Activated T-cell treated with anti-CD3 and anti-CD28 coated beads, Interleukin-2, amount 50 U/mL, for 24 hours (primary cell): ENCODE data around the gene DKK3.

Source experiments
- DNase-seq: peaks from one replicate; pipeline ENCODE4 v3.0.0-alpha.2; 2020
- H3K27ac Mint-ChIP-seq: 2 replicates; pipeline ENCODE4 v1.8.0; 2020; ENCODE audit warnings: mild to moderate bottlenecking, mixed read lengths
- H3K27me3 Mint-ChIP-seq: 2 replicates; pipeline ENCODE4 v1.8.0; 2020; ENCODE audit warnings: mixed read lengths
- H3K36me3 Mint-ChIP-seq: 2 replicates; pipeline ENCODE4 v1.8.0; 2020; ENCODE audit warnings: low read depth, mixed read lengths
- H3K4me1 Mint-ChIP-seq: 2 replicates; pipeline ENCODE4 v1.8.0; 2020; ENCODE audit warnings: low read depth, mixed read lengths
- H3K4me3 Mint-ChIP-seq: 2 replicates; pipeline ENCODE4 v1.8.0; 2020; ENCODE audit warnings: mild to moderate bottlenecking, moderate library complexity, mixed read lengths
- H3K9me3 Mint-ChIP-seq: 2 replicates; pipeline ENCODE4 v1.8.0; 2020; ENCODE audit warnings: mixed read lengths

DKK3 gene

GRCh38 chr11:11949482-11949881 lies 58.9 kb downstream of the DKK3 start:
- Mint-ChIP-seq H3K4me3 (no peak overlapping the region), H3K27me3 (no peaks in the 10 kb centered on the region), H3K27ac (no peak overlapping the region), H3K36me3 (peaks cover 88% of the 10 kb centered on the region), H3K9me3 (no peaks in the 10 kb centered on the region), H3K4me1 (no peaks in the 10 kb centered on the region)
- no peak for DNase-seq

- peaks cover 89% of the 10 kb centered on the region for H3K36me3 Mint-ChIP-seq
- DNase-seq = no peak
- H3K27ac Mint-ChIP-seq = peak overlapping the region; percentile 35
- H3K9me3 Mint-ChIP-seq = no peaks in the 10 kb centered on the region
- H3K4me1 Mint-ChIP-seq = no peaks in the 10 kb centered on the region
- no peaks in the 10 kb centered on the region for H3K27me3 Mint-ChIP-seq
- no peak overlapping the region for H3K4me3 Mint-ChIP-seq
These were observed 60.0 kb downstream of the DKK3 start for GRCh38 chr11:11948242-11948947.

- Mint-ChIP-seq H3K4me3 (no peak overlapping the region), H3K4me1 (no peaks in the 10 kb centered on the region), H3K27ac (peak overlapping the region; percentile 35), H3K27me3 (no peaks in the 10 kb centered on the region), H3K36me3 (peaks cover 89% of the 10 kb centered on the region), H3K9me3 (no peaks in the 10 kb centered on the region)
- DNase-seq = no peak
These were observed 60.6 kb downstream of the DKK3 start for GRCh38 chr11:11947825-11948224.

GRCh38 chr11:11946878-11947277 lies 61.5 kb downstream of the DKK3 start:
- peaks cover 90% of the 10 kb centered on the region for H3K36me3 Mint-ChIP-seq
- H3K9me3 Mint-ChIP-seq = no peaks in the 10 kb centered on the region
- H3K4me3 Mint-ChIP-seq = no peak overlapping the region
- H3K27ac Mint-ChIP-seq = no peak overlapping the region
- DNase-seq = no peak
- no peaks in the 10 kb centered on the region for H3K4me1 Mint-ChIP-seq
- H3K27me3 Mint-ChIP-seq = no peaks in the 10 kb centered on the region

GRCh38 chr11:11946180-11946579 lies 62.2 kb downstream of the DKK3 start:
- peaks cover 89% of the 10 kb centered on the region for H3K36me3 Mint-ChIP-seq
- H3K4me1 Mint-ChIP-seq = no peaks in the 10 kb centered on the region

GRCh38 chr11:11944444-11944843 lies 64.0 kb downstream of the DKK3 start:
- no peak for DNase-seq
- Mint-ChIP-seq H3K27me3 (no peaks in the 10 kb centered on the region), H3K4me1 (no peaks in the 10 kb centered on the region), H3K36me3 (peaks cover 87% of the 10 kb centered on the region), H3K27ac (no peak overlapping the region), H3K4me3 (no peak overlapping the region), H3K9me3 (no peaks in the 10 kb centered on the region)

More at GRCh38 chr11:11946180-11946579, 62.2 kb downstream of the DKK3 start:
- H3K4me3 Mint-ChIP-seq = no peak overlapping the region
- H3K27me3 Mint-ChIP-seq = no peaks in the 10 kb centered on the region
- no peaks in the 10 kb centered on the region for H3K9me3 Mint-ChIP-seq
- no peak overlapping the region for H3K27ac Mint-ChIP-seq
- no peak for DNase-seq

GRCh38 chr11:11942668-11943067 lies 65.8 kb downstream of the DKK3 start:
- H3K9me3 Mint-ChIP-seq = no peaks in the 10 kb centered on the region
- no peak overlapping the region for H3K4me3 Mint-ChIP-seq
- peaks cover 89% of the 10 kb centered on the region for H3K36me3 Mint-ChIP-seq
- no peaks in the 10 kb centered on the region for H3K27me3 Mint-ChIP-seq
- H3K27ac Mint-ChIP-seq = no peak overlapping the region
- no peaks in the 10 kb centered on the region for H3K4me1 Mint-ChIP-seq
- DNase-seq = no peak

- no peak for DNase-seq
- Mint-ChIP-seq H3K36me3 (peaks cover 89% of the 10 kb centered on the region), H3K27ac (no peak overlapping the region), H3K4me3 (no peak overlapping the region), H3K9me3 (no peaks in the 10 kb centered on the region), H3K4me1 (no peaks in the 10 kb centered on the region), H3K27me3 (no peaks in the 10 kb centered on the region)
These were observed 67.9 kb downstream of the DKK3 start for GRCh38 chr11:11940551-11940950.

GRCh38 chr11:11937957-11938356 lies 70.5 kb downstream of the DKK3 start:
- DNase-seq = no peak
- Mint-ChIP-seq H3K36me3 (peaks cover 90% of the 10 kb centered on the region), H3K4me1 (no peaks in the 10 kb centered on the region), H3K4me3 (no peak overlapping the region), H3K27me3 (no peaks in the 10 kb centered on the region), H3K27ac (no peak overlapping the region), H3K9me3 (no peaks in the 10 kb centered on the region)

GRCh38 chr11:11937433-11937832 lies 71.0 kb downstream of the DKK3 start:
- no peaks in the 10 kb centered on the region for H3K4me1 Mint-ChIP-seq
- no peak overlapping the region for H3K4me3 Mint-ChIP-seq
- H3K9me3 Mint-ChIP-seq = no peaks in the 10 kb centered on the region
- no peak for DNase-seq
- H3K36me3 Mint-ChIP-seq = peaks cover 90% of the 10 kb centered on the region
- peak overlapping the region; percentile 14 for H3K27ac Mint-ChIP-seq
- H3K27me3 Mint-ChIP-seq = no peaks in the 10 kb centered on the region

- DNase-seq = no peak
- H3K27me3 Mint-ChIP-seq = no peaks in the 10 kb centered on the region
- no peaks in the 10 kb centered on the region for H3K9me3 Mint-ChIP-seq
- H3K4me1 Mint-ChIP-seq = no peaks in the 10 kb centered on the region
- no peak overlapping the region for H3K27ac Mint-ChIP-seq
- peaks cover 92% of the 10 kb centered on the region for H3K36me3 Mint-ChIP-seq
- no peak overlapping the region for H3K4me3 Mint-ChIP-seq
These were observed 72.9 kb downstream of the DKK3 start for GRCh38 chr11:11935536-11935935.

GRCh38 chr11:11931461-11932055 lies 76.9 kb downstream of the DKK3 start:
- Mint-ChIP-seq H3K4me3 (no peak overlapping the region), H3K9me3 (no peaks in the 10 kb centered on the region), H3K27me3 (no peaks in the 10 kb centered on the region), H3K27ac (no peak overlapping the region), H3K4me1 (peaks cover 1% of the 10 kb centered on the region), H3K36me3 (peaks cover 82% of the 10 kb centered on the region)
- DNase-seq = no peak

GRCh38 chr11:11929920-11930319 lies 78.5 kb downstream of the DKK3 start:
- H3K4me3 Mint-ChIP-seq = no peak overlapping the region
- peaks cover 85% of the 10 kb centered on the region for H3K36me3 Mint-ChIP-seq
- H3K4me1 Mint-ChIP-seq = peaks cover 6% of the 10 kb centered on the region
- H3K9me3 Mint-ChIP-seq = no peaks in the 10 kb centered on the region
- no peak overlapping the region for H3K27ac Mint-ChIP-seq
- DNase-seq = no peak
- H3K27me3 Mint-ChIP-seq = no peaks in the 10 kb centered on the region

GRCh38 chr11:11923828-11924227 lies 84.6 kb downstream of the DKK3 start:
- H3K27ac Mint-ChIP-seq = no peak overlapping the region
- DNase-seq = no peak
- no peaks in the 10 kb centered on the region for H3K9me3 Mint-ChIP-seq
- no peak overlapping the region for H3K4me3 Mint-ChIP-seq
- H3K4me1 Mint-ChIP-seq = peaks cover 13% of the 10 kb centered on the region
- H3K27me3 Mint-ChIP-seq = no peaks in the 10 kb centered on the region
- H3K36me3 Mint-ChIP-seq = peaks cover 78% of the 10 kb centered on the region

GRCh38 chr11:11916981-11917399 lies 91.4 kb downstream of the DKK3 start:
- Mint-ChIP-seq H3K36me3 (peaks cover 60% of the 10 kb centered on the region), H3K4me3 (no peak overlapping the region), H3K4me1 (peaks cover 4% of the 10 kb centered on the region), H3K27me3 (no peaks in the 10 kb centered on the region), H3K27ac (no peak overlapping the region), H3K9me3 (no peaks in the 10 kb centered on the region)
- no peak for DNase-seq
